Cardiac fibroblast (primary cell): ENCODE measurements around the gene PGM2L1.

Source experiments
- DNase-seq, 2 donors: peaks; one replicate each; pipeline versions ENCODE4 v3.0.0 to v3.0.0-alpha.2; 2010; ENCODE audit warnings: low read depth in 2 of 2
- H3K4me3 ChIP-seq, 2 donors: replicated peaks in 1 of 2; 1 replicate in 1 of 2; 2 replicates in 1 of 2; pipeline ENCODE4 v1.5.1; 2011; ENCODE audit warnings: low read depth in 2 of 2, low read length in 2 of 2, mild to moderate bottlenecking in 2 of 2, moderate library complexity in 1 of 2
- CTCF ChIP-seq: IDR thresholded peaks from one replicate; pipeline ENCODE4 v1.5.1; 2011; ENCODE audit warnings: low read depth, mild to moderate bottlenecking, low read length, inconsistent platforms

The PGM2L1 gene

GRCh38 chr11:74400606-74401005, 2.4 kb upstream of the PGM2L1 start:
- no peak for TF ChIP-seq CTCF
- no peak for DNase-seq
- no peak overlapping the region for H3K4me3 ChIP-seq

- TF ChIP-seq CTCF, result no peak
- peak overlapping the region; percentile 98 to 99 for H3K4me3 ChIP-seq
- peak in 1 of 2 donors; percentile 36 for DNase-seq
These were observed 561 bp downstream of the PGM2L1 start for GRCh38 chr11:74397501-74398243.

- no peak overlapping the region for H3K4me3 ChIP-seq
- TF ChIP-seq CTCF, result no peak
- DNase-seq, result no peak
These were observed 6.0 kb downstream of the PGM2L1 start for GRCh38 chr11:74392256-74392655.

DNA sequence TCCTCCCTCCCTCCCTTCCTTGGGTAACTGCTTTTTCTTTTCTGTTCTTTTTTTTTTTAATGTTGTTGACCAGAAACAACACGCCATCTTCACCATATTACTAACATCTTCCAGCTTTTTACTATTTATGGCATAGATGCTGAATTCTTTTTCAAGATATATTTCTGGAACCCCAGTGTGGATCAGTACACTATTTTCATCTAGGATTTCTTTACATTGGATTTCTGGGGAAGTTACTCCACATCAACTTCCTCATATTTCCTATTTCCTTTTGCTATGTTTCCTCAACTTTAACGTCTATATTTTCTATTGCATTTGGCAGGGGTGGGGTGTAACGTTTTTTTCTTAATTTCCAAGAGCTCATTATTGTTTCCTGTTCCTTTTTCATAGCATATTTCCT, 7.0 kb downstream of the PGM2L1 start:
- no peak for TF ChIP-seq CTCF
- H3K4me3 ChIP-seq, result no peak overlapping the region
- DNase-seq, result no peak

DNA sequence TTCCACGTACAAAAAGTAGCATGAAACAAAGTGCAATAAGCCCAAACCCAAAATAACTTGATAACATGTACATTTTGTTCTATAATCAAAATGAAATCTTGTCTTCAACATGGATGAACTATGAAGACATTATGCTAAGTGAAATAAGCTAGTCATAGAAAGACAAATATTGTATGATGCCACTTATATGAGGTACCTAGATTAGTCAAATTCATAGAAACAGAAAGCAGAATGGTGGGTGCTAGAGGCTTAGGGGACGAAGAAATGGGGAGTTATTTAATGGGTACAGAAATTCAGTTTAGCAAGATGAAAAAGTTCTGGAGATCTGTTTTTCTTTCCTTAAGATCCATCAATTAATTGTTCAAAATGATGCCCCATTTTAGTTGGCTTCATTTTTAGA, 7.5 kb downstream of the PGM2L1 start:
- no peak overlapping the region for H3K4me3 ChIP-seq
- no peak for TF ChIP-seq CTCF
- no peak for DNase-seq

GRCh38 chr11:74388678-74389327, 9.4 kb downstream of the PGM2L1 start:
- H3K4me3 ChIP-seq, result no peak overlapping the region
- TF ChIP-seq CTCF, result peak; percentile 74
- peak; percentile 66 to 71 for DNase-seq
